ENCODE results near the gene RBM39.

Gene RBM39

GRCh38 chr20:35665949-35666288 is 76.1 kb downstream of the RBM39 start:
- no peak for DNase-seq

- peak; percentile 95 for DNase-seq
Observed at GRCh38 chr20:35664466-35665206, 77.4 kb downstream of the RBM39 start, which contains the start of the genes CPNE1 and RBM12. CPNE1 (minus strand) TSS chr20:35664900; CDS start chr20:35632923, 31,977 bp downstream. RBM12 (minus strand) TSS chr20:35664900; CDS start chr20:35655322, 9,578 bp downstream.

GRCh38 chr20:35663516-35664465 is 78.3 kb downstream of the RBM39 start:
- peak; percentile 80 for DNase-seq

- DNase-seq, result no peak
Observed at GRCh38 chr20:35662551-35662950, 79.5 kb downstream of the RBM39 start.

- DNase-seq, result no peak
Observed at GRCh38 chr20:35661908-35662307, 80.2 kb downstream of the RBM39 start.

- peak; percentile 33 for DNase-seq
Observed at GRCh38 chr20:35661053-35661452, 81.0 kb downstream of the RBM39 start.

- DNase-seq, result no peak
Observed at GRCh38 chr20:35660122-35660937, 81.7 kb downstream of the RBM39 start.

GRCh38 chr20:35657271-35657670 is 84.8 kb downstream of the RBM39 start:
- no peak for DNase-seq

- no peak for DNase-seq
Observed at GRCh38 chr20:35654415-35654814, 87.6 kb downstream of the RBM39 start.

GRCh38 chr20:35653893-35654292 is 88.2 kb downstream of the RBM39 start:
- no peak for DNase-seq

All from CD4-positive, alpha-beta T cell treated with Interleukin-21 for 1 hour (primary cell).